GM18951 (cell line): ENCODE results near the gene LY6G6C.
A peak's percentile ranks its signal among the peaks of the same experiment; 100 is the strongest.

Experiments
- POLR2A ChIP-seq: IDR thresholded peaks from 4 replicates; pipeline ENCODE4 v1.6.1; 2011; ENCODE audit warnings: mild to moderate bottlenecking; ENCODE audit not compliant: insufficient read length, insufficient read depth; ENCODE audit errors: extremely low read depth
- in situ Hi-C: fragments of 300-500 bp; cut with MboI; formaldehyde crosslinking; loops from one replicate; pipeline ENCODE4 v1.12.0; 2022; ENCODE audit warnings: low sequenced_read_pairs, mixed read lengths, inconsistent platforms; ENCODE audit not compliant: unreplicated experiment

Gene LY6G6C

GRCh38 chr6:31727717-31728671 lies 6.4 kb upstream of the LY6G6C start:
- in situ Hi-C loops, result no loop called here

GRCh38 chr6:31727034-31727716 lies 5.6 kb upstream of the LY6G6C start:
- in situ Hi-C loops, result no loop called here

More at GRCh38 chr6:31727717-31728671, 6.4 kb upstream of the LY6G6C start:
- TF ChIP-seq POLR2A, result peak; percentile 22

GRCh38 chr6:31725502-31726350 lies 4.2 kb upstream of the LY6G6C start:
- in situ Hi-C loops, result no loop called here

More at GRCh38 chr6:31727034-31727716, 5.6 kb upstream of the LY6G6C start:
- TF ChIP-seq POLR2A, result no peak

GRCh38 chr6:31723980-31724691 lies 2.6 kb upstream of the LY6G6C start:
- no peak for TF ChIP-seq POLR2A
- in situ Hi-C loops, result no loop called here

More at GRCh38 chr6:31725502-31726350, 4.2 kb upstream of the LY6G6C start:
- TF ChIP-seq POLR2A, result no peak

GRCh38 chr6:31723245-31723979 lies 1.9 kb upstream of the LY6G6C start, which contains the start of gene MPIG6B:
TSS of gene MPIG6B (plus strand) at chr6:31723373. CDS start at chr6:31723384, 11 bp downstream.
- no peak for TF ChIP-seq POLR2A
- in situ Hi-C loops, result no loop called here

GRCh38 chr6:31722173-31722572 lies 627 bp upstream of the LY6G6C start:
- in situ Hi-C loops, result no loop called here

GRCh38 chr6:31720196-31720770 lies 1.3 kb downstream of the LY6G6C start:
- no peak for TF ChIP-seq POLR2A
- in situ Hi-C loops, result no loop called here

More at GRCh38 chr6:31722173-31722572, 627 bp upstream of the LY6G6C start:
- TF ChIP-seq POLR2A, result no peak

GRCh38 chr6:31719001-31719400 lies 2.5 kb downstream of the LY6G6C start:
- no peak for TF ChIP-seq POLR2A
- in situ Hi-C loops, result no loop called here

GRCh38 chr6:31718265-31718664 lies 3.3 kb downstream of the LY6G6C start:
- in situ Hi-C loops, result no loop called here
- TF ChIP-seq POLR2A, result no peak

- TF ChIP-seq POLR2A, result no peak
- in situ Hi-C loops, result no loop called here
These were observed 3.9 kb downstream of the LY6G6C start for GRCh38 chr6:31717499-31718222.
